Coronary artery (tissue), 2 donors: Measurements from ENCODE around the gene BPIFA3.

Source experiments
- DNase-seq: peaks from one replicate; pipeline ENCODE4 v3.0.0-alpha.2; 2017; ENCODE audit warnings: low spot score
- H3K27ac ChIP-seq, 2 donors: fragments of 200-600 bp; sonication (generic); one replicate each; pipeline ENCODE4 v1.5.1; 2016 to 2019
- H3K4me3 ChIP-seq: fragments of 200-600 bp; sonication (generic); 2 replicates; pipeline ENCODE4 v1.5.1; 2016; ENCODE audit warnings: mild to moderate bottlenecking, moderate library complexity
- TF ChIP-seq, protein P1 (sequence below): fragments of 200-600 bp; sonication (generic); IDR thresholded peaks from one replicate; pipeline ENCODE4 v1.5.1; 2019; ENCODE audit warnings: antibody characterized with exemption

Gene BPIFA3

DNA sequence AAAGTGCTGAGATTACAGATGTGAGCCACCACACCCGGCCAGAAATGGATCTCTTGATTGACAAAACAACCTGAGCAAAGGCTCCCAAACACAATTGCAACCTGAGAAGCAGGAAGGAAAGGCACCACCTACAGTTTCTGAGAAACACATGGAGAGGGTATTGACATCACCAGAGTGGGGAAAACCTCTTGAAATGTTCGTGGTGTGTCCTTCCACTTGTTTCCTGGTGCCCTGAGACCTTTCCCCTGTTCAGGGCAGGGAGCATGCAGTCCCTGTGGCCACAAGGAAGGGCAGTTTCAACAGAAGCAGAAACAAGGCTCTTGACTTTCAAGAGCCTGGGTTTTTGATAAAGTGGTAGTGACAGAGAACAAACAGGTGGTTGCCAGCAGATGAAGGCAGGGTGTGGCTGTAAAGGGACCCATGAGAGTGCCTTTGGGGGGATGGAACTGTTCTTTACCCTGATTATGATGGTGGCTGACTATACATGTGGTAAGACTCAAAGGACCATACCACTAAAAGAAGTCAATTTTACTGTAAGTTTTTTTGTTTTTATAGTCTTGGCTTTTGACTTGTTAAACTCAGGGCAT is 15.4 kb downstream of the BPIFA3 start:
- TF ChIP-seq, protein P1, sequence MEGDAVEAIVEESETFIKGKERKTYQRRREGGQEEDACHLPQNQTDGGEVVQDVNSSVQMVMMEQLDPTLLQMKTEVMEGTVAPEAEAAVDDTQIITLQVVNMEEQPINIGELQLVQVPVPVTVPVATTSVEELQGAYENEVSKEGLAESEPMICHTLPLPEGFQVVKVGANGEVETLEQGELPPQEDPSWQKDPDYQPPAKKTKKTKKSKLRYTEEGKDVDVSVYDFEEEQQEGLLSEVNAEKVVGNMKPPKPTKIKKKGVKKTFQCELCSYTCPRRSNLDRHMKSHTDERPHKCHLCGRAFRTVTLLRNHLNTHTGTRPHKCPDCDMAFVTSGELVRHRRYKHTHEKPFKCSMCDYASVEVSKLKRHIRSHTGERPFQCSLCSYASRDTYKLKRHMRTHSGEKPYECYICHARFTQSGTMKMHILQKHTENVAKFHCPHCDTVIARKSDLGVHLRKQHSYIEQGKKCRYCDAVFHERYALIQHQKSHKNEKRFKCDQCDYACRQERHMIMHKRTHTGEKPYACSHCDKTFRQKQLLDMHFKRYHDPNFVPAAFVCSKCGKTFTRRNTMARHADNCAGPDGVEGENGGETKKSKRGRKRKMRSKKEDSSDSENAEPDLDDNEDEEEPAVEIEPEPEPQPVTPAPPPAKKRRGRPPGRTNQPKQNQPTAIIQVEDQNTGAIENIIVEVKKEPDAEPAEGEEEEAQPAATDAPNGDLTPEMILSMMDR, result no peak
- no peak for DNase-seq
- H3K27ac ChIP-seq, result no peak overlapping the region
- no peak overlapping the region for H3K4me3 ChIP-seq

DNA sequence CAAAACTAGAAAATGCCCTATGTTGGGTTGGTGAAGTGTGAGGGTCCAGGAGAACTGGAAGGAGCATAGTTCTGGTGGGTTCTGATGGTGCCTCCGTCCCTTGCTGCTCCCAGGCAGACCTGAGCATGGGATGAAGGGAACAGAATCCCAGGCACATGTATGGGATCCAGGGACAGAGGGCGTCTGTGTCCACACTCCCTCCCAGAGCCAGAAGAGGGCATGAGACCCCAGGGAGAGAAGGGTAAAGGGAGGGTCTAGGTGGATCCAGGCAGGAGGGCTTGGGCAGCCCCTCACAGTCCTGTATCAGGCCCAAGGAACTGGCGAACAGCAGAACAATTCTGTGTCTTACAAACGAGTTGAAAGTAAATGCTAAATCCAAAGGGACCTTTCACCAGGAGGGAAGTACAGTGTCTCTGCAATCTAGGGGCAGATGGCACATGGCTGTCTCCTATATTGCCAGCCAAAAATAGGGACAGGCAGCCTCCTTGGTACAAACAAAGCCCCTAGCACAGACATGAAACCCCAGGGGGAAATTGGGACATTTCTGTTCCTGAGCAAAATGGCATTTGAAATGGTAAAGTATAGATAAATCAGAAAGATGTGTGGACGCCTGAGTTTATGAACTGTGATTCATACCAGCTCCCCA is 16.1 kb downstream of the BPIFA3 start:
- DNase-seq, result no peak
- TF ChIP-seq, protein P1, result no peak
- Histone ChIP-seq H3K4me3 (no peak overlapping the region), H3K27ac (no peak overlapping the region)

DNA sequence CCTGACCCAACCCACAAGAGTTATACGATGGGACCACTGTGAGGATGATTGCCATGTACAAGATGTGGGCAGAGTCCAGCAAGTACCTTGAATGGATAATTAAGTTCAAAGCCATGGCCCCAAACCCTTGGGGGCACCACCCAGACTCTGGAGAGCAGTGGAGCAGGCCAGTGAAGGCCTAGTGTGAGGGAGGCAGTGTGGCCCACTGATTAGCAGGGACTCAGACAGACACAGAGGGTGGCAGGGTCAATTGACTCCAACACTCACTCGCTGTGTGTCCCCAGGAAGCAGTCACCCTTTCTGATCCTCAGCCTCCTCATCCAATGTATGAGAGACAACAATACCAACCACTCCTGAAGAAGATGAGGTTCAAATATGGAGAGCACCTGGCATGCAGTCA is 16.9 kb downstream of the BPIFA3 start:
- H3K4me3 ChIP-seq, result no peak overlapping the region
- H3K27ac ChIP-seq, result no peak overlapping the region
- no peak for DNase-seq
- TF ChIP-seq, protein P1, result no peak

DNA sequence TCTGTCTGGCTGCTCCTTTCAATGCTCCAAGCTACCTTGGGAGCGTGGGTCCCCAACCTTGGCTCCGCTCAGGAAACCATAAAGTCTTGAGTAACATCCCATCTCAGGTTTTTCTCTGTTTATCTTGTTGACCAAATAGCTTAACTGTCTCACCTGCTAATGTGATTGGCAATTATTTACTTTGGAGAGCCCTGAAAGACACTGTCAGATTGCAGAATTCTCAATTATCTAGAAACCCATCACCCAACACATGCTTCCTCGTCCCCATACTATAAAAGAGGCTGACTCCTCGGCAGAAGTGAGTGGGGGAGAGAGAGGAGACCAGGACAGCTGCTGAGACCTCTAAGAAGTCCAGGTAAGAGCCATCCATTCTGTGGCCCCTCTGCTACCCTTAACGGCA is 18.5 kb downstream of the BPIFA3 start, which contains the start of gene BPIFA1:
Gene BPIFA1 (plus strand): TSS at position 301 of the 400 bp plus-strand sequence. CDS start 1,716 bp downstream, outside the sequence.
- no peak for DNase-seq
- TF ChIP-seq, protein P1, result no peak

DNA sequence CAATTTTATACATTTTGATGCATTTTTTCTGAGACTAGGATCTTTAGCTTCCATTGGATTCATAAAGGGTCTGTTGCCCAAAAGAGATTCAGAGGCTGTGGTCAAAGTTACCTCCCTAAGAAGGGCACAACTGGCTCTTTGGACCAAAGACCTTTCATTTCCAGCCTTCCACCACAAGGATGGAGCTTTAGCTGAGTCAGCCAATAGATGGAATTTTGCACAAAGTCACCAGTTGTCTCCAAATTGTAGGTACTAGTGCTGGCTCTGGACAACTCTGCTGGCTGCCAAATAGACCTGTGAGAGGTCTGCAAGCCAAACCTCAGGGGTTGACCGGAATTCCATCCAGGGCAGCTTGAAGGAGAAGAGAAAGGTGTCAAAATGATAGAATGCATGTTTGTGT is 19.2 kb downstream of the BPIFA3 start:
- TF ChIP-seq, protein P1, result no peak
- no peak for DNase-seq
- Histone ChIP-seq H3K4me3 (no peak overlapping the region), H3K27ac (no peak overlapping the region)

More for the DNA sequence above, 18.5 kb downstream of the BPIFA3 start, which contains the start of gene BPIFA1:
- Histone ChIP-seq H3K27ac (no peak within 1 kb of the TSS), H3K4me3 (no peak within 1 kb of the TSS)

DNA sequence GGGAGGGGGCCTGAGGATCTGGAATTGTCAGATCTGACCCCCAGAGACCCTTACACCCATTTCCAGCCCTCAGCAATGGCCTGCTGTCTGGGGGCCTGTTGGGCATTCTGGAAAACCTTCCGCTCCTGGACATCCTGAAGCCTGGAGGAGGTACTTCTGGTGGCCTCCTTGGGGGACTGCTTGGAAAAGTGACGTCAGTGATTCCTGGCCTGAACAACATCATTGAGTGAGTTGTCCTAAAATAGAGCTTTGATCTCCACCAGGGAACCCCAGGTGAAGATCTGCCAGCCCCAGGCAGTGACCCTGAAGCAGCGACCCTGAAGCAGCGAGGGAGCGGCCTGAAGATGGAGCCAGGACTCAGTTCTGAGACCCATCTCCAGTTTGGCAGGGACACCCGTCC is 20.8 kb downstream of the BPIFA3 start:
- Histone ChIP-seq H3K27ac (no peak overlapping the region), H3K4me3 (no peak overlapping the region)
- DNase-seq, result no peak
- TF ChIP-seq, protein P1, result no peak

DNA sequence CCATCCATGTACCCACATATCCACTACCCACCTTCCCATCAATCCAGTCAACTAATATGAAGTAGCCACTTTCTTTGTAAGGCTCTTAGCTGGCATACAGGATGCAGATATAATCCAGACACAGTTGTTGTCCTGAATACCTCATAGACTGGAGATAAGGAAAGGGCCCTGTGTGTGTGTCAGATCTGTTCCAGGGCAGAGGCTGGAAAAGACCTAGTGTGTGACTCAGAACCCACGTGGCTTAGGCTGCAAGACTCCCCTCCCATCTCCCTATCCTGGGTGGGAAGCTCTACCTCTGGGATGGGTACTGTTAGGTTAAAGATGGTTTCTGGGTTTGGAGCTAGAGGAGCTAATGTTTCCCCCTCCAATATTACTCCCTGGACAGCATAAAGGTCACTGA is 22.3 kb downstream of the BPIFA3 start:
- Histone ChIP-seq H3K4me3 (no peak overlapping the region), H3K27ac (no peak overlapping the region)
- no peak for DNase-seq
- TF ChIP-seq, protein P1, result no peak
